H1 (cell line): ENCODE data around the gene PANX2. TPM values are rescaled to one million over a fixed set of nuclear protein-coding genes. Genes with fewer than 3 reads are reported as not detected.

Experiments used
- CTCF ChIA-PET: fragments of 300-600 bp; sonication (Branson Sonifier 250); formaldehyde crosslinking; loops from one replicate; lab custom pipeline; 2021; ENCODE audit not compliant: partially characterized antibody; lab: Charles Lee
- POLR2A ChIA-PET: fragments of 300-600 bp; sonication (Branson Sonifier 250); formaldehyde crosslinking; loops from one replicate; lab custom pipeline; 2021; ENCODE audit warnings: inconsistent platforms; ENCODE audit not compliant: partially characterized antibody; lab: Charles Lee
- DNase-seq, 2 experiments: peaks; one replicate each; pipeline versions ENCODE4 v3.0.0 to v3.0.0-alpha.2; 2010 to 2022; ENCODE audit warnings: low spot score in 2 of 2, low read depth in 1 of 2, mixed read lengths in 1 of 2
- FAIRE-seq: peaks from 2 replicates; lab custom pipeline; 2011; peaks lifted over from hg19 to GRCh38; lab: Jason Lieb, UNC
- H2AFZ ChIP-seq: 2 replicates; pipeline ENCODE4 v1.8.1; 2012; ENCODE audit warnings: low read length, inconsistent platforms
- H2AK5ac ChIP-seq: 2 replicates; pipeline ENCODE4 v1.6.1; 2013; ENCODE audit warnings: low read depth, low read length
- H2BK120ac ChIP-seq: replicated peaks from 2 replicates; pipeline ENCODE3; 2013; ENCODE audit warnings: low read depth, low read length, inconsistent platforms
- H2BK12ac ChIP-seq: 2 replicates; pipeline ENCODE4 v1.6.1; 2013; ENCODE audit warnings: low read depth, low read length
- H2BK15ac ChIP-seq: 2 replicates; pipeline ENCODE4 v1.6.1; 2013; ENCODE audit warnings: low read length
- H2BK20ac ChIP-seq: 2 replicates; pipeline ENCODE4 v1.6.1; 2013; ENCODE audit warnings: low read length
- H2BK5ac ChIP-seq: 2 replicates; pipeline ENCODE4 v1.6.1; 2013; ENCODE audit warnings: low read depth, low read length
- H3K14ac ChIP-seq: 2 replicates; pipeline ENCODE4 v1.6.1; 2013; ENCODE audit warnings: inconsistent platforms; ENCODE audit not compliant: insufficient read length
- H3K18ac ChIP-seq: 2 replicates; pipeline ENCODE4 v1.6.1; 2013; ENCODE audit warnings: low read length; ENCODE audit errors: extremely low read depth
- H3K23ac ChIP-seq: 2 replicates; pipeline ENCODE4 v1.6.1; 2013; ENCODE audit warnings: inconsistent platforms; ENCODE audit not compliant: insufficient read length
- H3K23me2 ChIP-seq: 2 replicates; pipeline ENCODE4 v1.6.1; 2013; ENCODE audit warnings: low read depth, low read length
- H3K27ac ChIP-seq: 2 replicates; pipeline ENCODE4 v1.6.1; 2011; ENCODE audit warnings: low read depth, low read length, inconsistent platforms
- H3K27me3 ChIP-seq, 4 experiments: replicated peaks in 1 of 4; 1 replicate in 1 of 4; 2 replicates in 3 of 4; pipeline versions ENCODE4 v1.6.1 to v1.8.1; 2011 to 2013; ENCODE audit warnings: low read length in 3 of 4, mild to moderate bottlenecking in 3 of 4, inconsistent platforms in 2 of 4, mixed read lengths in 2 of 4, moderate library complexity in 1 of 4; ENCODE audit not compliant: control insufficient read depth in 3 of 4, insufficient read depth in 3 of 4; ENCODE audit errors: extremely low read depth in 1 of 4
- H3K36me3 ChIP-seq, 4 experiments: 2 replicates each; pipeline versions ENCODE4 v1.6.1 to v1.8.1; 2011 to 2013; ENCODE audit warnings: mild to moderate bottlenecking in 4 of 4, low read length in 3 of 4, moderate library complexity in 2 of 4, control low read depth in 1 of 4, inconsistent platforms in 1 of 4; ENCODE audit not compliant: insufficient read depth in 4 of 4, control insufficient read depth in 2 of 4
- H3K4ac ChIP-seq: replicated peaks from 2 replicates; pipeline ENCODE3; 2013; ENCODE audit warnings: low read length, low read depth, mixed read lengths, inconsistent platforms; ENCODE audit not compliant: insufficient read length
- H3K4me1 ChIP-seq, 4 experiments: replicated peaks in 1 of 4; 1 replicate in 1 of 4; 2 replicates in 3 of 4; pipeline versions ENCODE4 v1.6.1 to v1.8.1; 2011 to 2013; ENCODE audit warnings: low read length in 3 of 4, inconsistent platforms in 2 of 4, mixed read lengths in 1 of 4; ENCODE audit not compliant: insufficient read depth in 4 of 4, control insufficient read depth in 3 of 4
- H3K4me2 ChIP-seq, 2 experiments: 2 replicates each; pipeline versions ENCODE4 v1.6.1 to v1.8.1; 2011 to 2013; ENCODE audit warnings: low read depth in 2 of 2, low read length in 2 of 2, control low read depth in 1 of 2, inconsistent platforms in 1 of 2, mild to moderate bottlenecking in 1 of 2; ENCODE audit not compliant: insufficient read depth in 1 of 2
- H3K4me3 ChIP-seq, 4 experiments: fragments of 200-600, 300-600 bp in 1 of 4; sonication (generic), shearing (Covaris generic), sonication (Bioruptor Twin) in 1 of 4; 2 replicates each; pipeline versions ENCODE4 v1.5.1 to v1.8.1; 2011 to 2016; ENCODE audit warnings: low read length in 4 of 4, low read depth in 3 of 4, control low read depth in 2 of 4, inconsistent platforms in 2 of 4, mild to moderate bottlenecking in 2 of 4, mixed read lengths in 1 of 4, moderate library complexity in 1 of 4; ENCODE audit not compliant: insufficient read depth in 2 of 4; ENCODE audit errors: extremely low read depth in 1 of 4
- H3K56ac ChIP-seq: replicated peaks from 2 replicates; pipeline ENCODE3; 2013; ENCODE audit warnings: low read depth, mild to moderate bottlenecking, mixed read lengths, low read length, inconsistent platforms; ENCODE audit not compliant: insufficient read length
- H3K79me1 ChIP-seq: 2 replicates; pipeline ENCODE4 v1.6.1; 2013; ENCODE audit warnings: low read depth, low read length, control low read depth
- H3K79me2 ChIP-seq, 2 experiments: 2 replicates each; pipeline versions ENCODE4 v1.6.1 to v1.8.1; 2012 to 2013; ENCODE audit warnings: low read length in 2 of 2, mild to moderate bottlenecking in 2 of 2, inconsistent platforms in 1 of 2; ENCODE audit not compliant: insufficient read depth in 2 of 2, control insufficient read depth in 1 of 2
- H3K9ac ChIP-seq, 4 experiments: replicated peaks in 1 of 4; 1 replicate in 1 of 4; 2 replicates in 3 of 4; pipeline versions ENCODE4 v1.6.1 to v1.8.1; 2011 to 2013; ENCODE audit warnings: low read depth in 3 of 4, low read length in 3 of 4, control low read depth in 2 of 4, mild to moderate bottlenecking in 2 of 4, moderate library complexity in 2 of 4, inconsistent platforms in 1 of 4; ENCODE audit errors: extremely low read depth in 1 of 4
- H3K9me3 ChIP-seq, 2 experiments: 2 replicates each; pipeline versions ENCODE4 v1.6.1 to v1.8.1; 2012 to 2013; ENCODE audit warnings: mild to moderate bottlenecking in 2 of 2, moderate library complexity in 2 of 2, control low read depth in 1 of 2, inconsistent platforms in 1 of 2, low read depth in 1 of 2, low read length in 1 of 2, mixed read lengths in 1 of 2; ENCODE audit not compliant: insufficient read depth in 2 of 2
- H4K20me1 ChIP-seq, 2 experiments: replicated peaks in 1 of 2; 2 replicates each; pipeline versions ENCODE3 to v1.8.1; 2011 to 2013; ENCODE audit warnings: inconsistent platforms in 2 of 2, low read length in 2 of 2, mild to moderate bottlenecking in 1 of 2; ENCODE audit not compliant: insufficient read depth in 2 of 2, control insufficient read depth in 1 of 2
- H4K5ac ChIP-seq: 2 replicates; pipeline ENCODE4 v1.6.1; 2013; ENCODE audit warnings: low read length, low read depth, mixed read lengths, inconsistent platforms; ENCODE audit not compliant: insufficient read length
- H4K8ac ChIP-seq: 2 replicates; pipeline ENCODE4 v1.8.0; 2013; ENCODE audit warnings: mild to moderate bottlenecking, moderate library complexity, low read length, inconsistent platforms; ENCODE audit not compliant: insufficient read depth; ENCODE audit errors: extremely low read depth
- H4K91ac ChIP-seq: replicated peaks from 2 replicates; pipeline ENCODE3; 2013; ENCODE audit warnings: low read length, mixed read lengths, inconsistent platforms; ENCODE audit not compliant: insufficient read length
- BACH1 ChIP-seq: IDR thresholded peaks from 2 replicates; pipeline ENCODE4 v1.6.1; 2012; ENCODE audit warnings: low read length, improper control_type of control experiment
- EP300 ChIP-seq, 2 experiments: IDR thresholded peaks; 1 replicate in 1 of 2; 2 replicates in 1 of 2; pipeline ENCODE4 v1.6.1; 2011 to 2012; ENCODE audit warnings: low read depth in 2 of 2, low read length in 2 of 2, mild to moderate bottlenecking in 2 of 2, borderline replicate concordance in 1 of 2, inconsistent platforms in 1 of 2, moderate library complexity in 1 of 2
- JUND ChIP-seq: IDR thresholded peaks from 2 replicates; pipeline ENCODE4 v1.6.1; 2011; ENCODE audit warnings: mild to moderate bottlenecking, improper control_type of control experiment, low read length
- KDM4A ChIP-seq: IDR thresholded peaks from one replicate; pipeline ENCODE4 v1.7.1; 2012; ENCODE audit warnings: low read depth, mild to moderate bottlenecking, moderate library complexity, low read length, inconsistent platforms; ENCODE audit not compliant: severe bottlenecking
- RAD21 ChIP-seq, 2 experiments: IDR thresholded peaks in 1 of 2; conservative IDR thresholded peaks in 1 of 2; 2 replicates each; pipeline ENCODE4 v1.6.1; 2011; ENCODE audit warnings: low read depth in 2 of 2, low read length in 2 of 2, improper control_type of control experiment in 1 of 2, inconsistent platforms in 1 of 2, mild to moderate bottlenecking in 1 of 2, moderate library complexity in 1 of 2
- WGBS, 2 experiments: shearing (Covaris generic) in 1 of 2; methylation state at CpG; one replicate each; pipeline versions ENCODE4 v1.1.6 to v1.1.7; 2013 to 2015; ENCODE audit warnings: low lambda C conversion rate in 2 of 2, mixed read lengths in 2 of 2, inconsistent platforms in 1 of 2, low coverage in 1 of 2, missing lambda C conversion rate in 1 of 2; ENCODE audit not compliant: insufficient replicate concordance in 2 of 2, insufficient coverage in 1 of 2, insufficient read length in 1 of 2; ENCODE audit errors: extremely low coverage in 1 of 2, missing lambda C conversion rate in 1 of 2; 5-methylcytosine and 5-hydroxymethylcytosine counted together
- polyA plus RNA-seq, 7 experiments: library from polyadenylated mRNA; depleted of rRNA in 3 of 7; stranded (reverse) in 5 of 7; unstranded in 2 of 7; fragments of >200 nt in 5 of 7; fragments of 200-250 nt in 2 of 7; gene quantifications; 1 replicate in 5 of 7; 2 replicates in 1 of 7; 4 replicates in 1 of 7; pipeline versions ENCODE4 v1.2.1 to v1.2.3, GENCODE V29; 2011 to 2013; ENCODE audit warnings: missing spikeins in 2 of 7, mixed read lengths in 2 of 7
- total RNA-seq: library from RNA; stranded (reverse); fragmentation: NEBNext Ultra II Directional; extraction: Animal tissue kit (Norgen Biotek cat#: 25700); gene quantifications from 2 replicates; pipeline ENCODE4 v1.2.1, GENCODE V29; 2021

The PANX2 gene
- total and polyA plus RNA-seq, 2 of the 8 experiments (the other 6 are each of a cell fraction or from before 2014, with no cell fraction given) = 3.5 to 5.0 TPM

GRCh38 chr22:50183141-50183971 is 12.8 kb downstream of the PANX2 start:
- H3K56ac ChIP-seq = no peak overlapping the region
- H3K36me3 ChIP-seq = no peaks in the 10 kb centered on the region
- H4K20me1 ChIP-seq = peaks cover 0 to 12% of the 10 kb centered on the region in 2 experiments
- no peaks in the 10 kb centered on the region for H3K9me3 ChIP-seq
- 0 out of 2 replicates have a peak overlapping the region, but pooled peaks have one; percentile 86 for H2BK20ac ChIP-seq
- H2AK5ac ChIP-seq = no peak overlapping the region
- H2BK15ac ChIP-seq = no peak overlapping the region; the same call in 1 of the 2 replicates
- H3K23me2 ChIP-seq = peaks cover 8% of the 10 kb centered on the region; the same call in 1 of the 2 replicates
- H3K4ac ChIP-seq = no peak overlapping the region
- WGBS, 2 experiments = 87% methylated on average over 18 of the region's 19 CpGs; no CpG with 5 or more reads in 1 of the 2 experiments
- H3K4me1 ChIP-seq = peaks cover 2 to 18% (median 12%) of the 10 kb centered on the region in 4 experiments; a peak in 6 of 7 replicates
- H2BK120ac ChIP-seq = no peak overlapping the region
- DNase-seq = no peak
- no peak for FAIRE-seq
- H3K14ac ChIP-seq = no peak overlapping the region
- H3K27ac ChIP-seq = no peak overlapping the region
- H3K4me2 ChIP-seq = peak overlapping the region in 1 of 2 experiments; percentile 82; a peak in 1 of 4 replicates
- H2BK5ac ChIP-seq = no peak overlapping the region
- H2AFZ ChIP-seq = no peak overlapping the region
- H3K4me3 ChIP-seq = no peak overlapping the region
- no peak overlapping the region for H3K9ac ChIP-seq
- CTCF ChIA-PET = interaction anchor here (1.0 to 1.5 kb wide), 6 partner anchors 8 to 34 kb away, joined by 3 to 9 read pairs (median 4); partner anchors contain the start of gene PANX2
- no peak overlapping the region for H3K23ac ChIP-seq
- H3K18ac ChIP-seq = no peak overlapping the region; the same call in 1 of the 2 replicates
- POLR2A ChIA-PET = interaction anchor here (1.5 kb wide), 1 partner anchor 11 kb away, joined by 8 read pairs; no protein-coding TSS in a partner anchor
- no peak overlapping the region for H4K8ac ChIP-seq
- H2BK12ac ChIP-seq = 0 out of 2 replicates have a peak overlapping the region, but pooled peaks have one; percentile 50
- H4K91ac ChIP-seq = no peak overlapping the region
- peaks cover 0 to 4% of the 10 kb centered on the region in 2 experiments; a peak in 1 of 4 replicates for H3K79me2 ChIP-seq
- H3K79me1 ChIP-seq = no peaks in the 10 kb centered on the region; the same call in 1 of the 2 replicates
- peaks cover 0 to 13% (median 5%) of the 10 kb centered on the region in 4 experiments; a peak in 3 of 7 replicates for H3K27me3 ChIP-seq
- no peak overlapping the region for H4K5ac ChIP-seq
- TF ChIP-seq BACH1 (no peak), KDM4A (no peak), RAD21 (IDR thresholded peaks at IDR 0.05 in 1 of 2, conservative IDR thresholded peaks at IDR 0.05 in 1 of 2; ENCODE audit: low read depth in 2 of 2, low read length in 2 of 2) (no peak), EP300 (IDR thresholded peaks at IDR 0.05; ENCODE audit: borderline replicate concordance in 1 of 2, low read depth in 2 of 2, low read length in 2 of 2) (no peak), JUND (no peak)
